GM18867 (cell line): ENCODE data around the gene FAM237A.

Source experiments
- ATAC-seq: cut with Tn5 transposase; IDR thresholded peaks from one replicate; pipeline ENCODE4 v1.9.1; 2021; ENCODE audit warnings: mild to moderate bottlenecking, moderate library complexity; ENCODE audit not compliant: unreplicated experiment

The FAM237A gene

GRCh38 chr2:206688453-206688852 is 46.2 kb downstream of the FAM237A start:
- no peak for ATAC-seq

GRCh38 chr2:206688990-206689389 is 46.7 kb downstream of the FAM237A start:
- no peak for ATAC-seq

GRCh38 chr2:206692971-206693370 is 50.7 kb downstream of the FAM237A start:
- no peak for ATAC-seq

GRCh38 chr2:206693399-206694137 is 51.3 kb downstream of the FAM237A start:
- ATAC-seq = peak; percentile 65

GRCh38 chr2:206696910-206697309 is 54.6 kb downstream of the FAM237A start:
- no peak for ATAC-seq

GRCh38 chr2:206698811-206699210 is 56.5 kb downstream of the FAM237A start:
- no peak for ATAC-seq
